Measurements from ENCODE around the gene DPH2.

DPH2 gene

DNA sequence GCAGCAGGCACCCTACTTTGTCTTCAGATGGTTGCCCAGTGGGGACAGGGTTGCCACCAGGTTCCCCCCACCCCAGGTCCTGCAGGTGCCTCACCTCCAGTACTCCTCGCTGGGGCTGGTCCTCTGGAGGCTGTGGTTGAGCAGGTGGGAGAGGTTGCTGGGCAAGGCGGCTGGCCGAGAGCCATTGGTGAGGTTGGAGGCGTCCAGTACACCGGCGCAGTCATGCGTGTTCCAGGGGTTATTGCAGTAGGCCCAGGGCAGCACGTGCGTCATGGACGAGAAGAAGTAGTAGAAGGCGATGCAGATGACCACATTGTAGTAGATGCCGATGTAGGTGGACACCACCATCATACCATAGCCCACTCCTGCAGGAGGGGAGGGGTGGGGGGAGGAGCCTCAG lies 38.4 kb downstream of the DPH2 start:
- no peak for DNase-seq

DNA sequence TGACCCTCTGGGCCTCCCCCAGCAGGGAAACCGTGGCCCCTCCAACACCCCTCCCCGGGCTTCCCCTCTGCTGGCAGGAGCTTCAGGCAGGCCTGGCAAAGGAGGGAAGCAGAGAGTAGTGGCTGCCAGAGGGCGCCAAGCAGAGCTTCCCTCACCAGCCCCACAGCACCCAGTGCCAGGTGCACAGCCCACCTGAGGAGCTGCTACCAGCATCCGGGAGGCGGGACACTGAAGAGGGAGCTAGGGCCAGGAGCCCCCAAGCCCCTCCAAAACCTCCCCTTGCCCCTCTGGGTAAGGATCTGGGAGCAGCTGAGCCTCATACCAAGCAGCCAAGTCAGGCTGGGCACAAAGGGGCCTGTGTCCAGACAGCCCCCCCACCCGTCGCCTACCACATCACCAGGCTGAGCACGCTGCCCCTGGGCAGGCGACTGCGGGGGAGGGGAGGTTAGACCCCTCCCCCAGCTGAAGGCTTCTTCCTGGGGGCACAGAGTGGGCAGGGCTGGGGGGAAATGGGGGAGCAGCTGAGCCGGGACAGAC lies 41.2 kb downstream of the DPH2 start:
- no peak for DNase-seq

GRCh38 chr1:44012404-44012803 lies 42.6 kb downstream of the DPH2 start:
- no peak for DNase-seq

DNA sequence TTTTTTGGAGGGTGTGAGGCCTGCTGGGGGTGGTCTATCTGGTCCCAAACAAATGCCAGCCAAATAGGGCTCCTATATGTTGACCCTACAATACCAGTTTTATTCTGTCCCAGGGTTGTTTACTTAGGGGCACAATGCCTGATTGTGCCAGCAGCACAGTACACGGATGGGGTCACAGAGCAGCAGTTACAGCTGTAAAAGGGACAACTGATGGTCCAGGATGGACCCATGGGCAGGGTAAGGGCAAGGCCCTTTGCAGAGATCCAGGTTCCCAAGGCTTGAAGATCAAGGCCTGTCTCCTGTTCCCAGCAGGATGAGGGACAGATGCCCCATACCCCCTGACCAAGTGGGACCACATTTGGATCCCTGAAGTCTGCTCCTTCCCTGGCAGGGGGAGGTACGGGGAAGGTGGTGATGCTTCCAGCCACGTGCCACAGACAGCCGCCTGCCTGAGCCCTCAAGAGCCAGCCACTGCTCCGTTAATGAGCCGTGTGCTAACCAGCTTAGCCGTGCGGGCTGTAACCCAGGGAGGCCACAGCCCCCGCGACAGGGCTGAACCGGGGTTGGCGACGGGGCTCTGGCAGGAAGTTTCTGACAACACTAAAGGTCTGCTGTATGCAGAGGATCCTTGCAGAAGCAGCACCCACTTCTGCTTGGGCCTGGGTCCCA lies 43.3 kb downstream of the DPH2 start:
- DNase-seq: no peak

GRCh38 chr1:44013949-44014348 lies 44.1 kb downstream of the DPH2 start:
- no peak for DNase-seq

DNA sequence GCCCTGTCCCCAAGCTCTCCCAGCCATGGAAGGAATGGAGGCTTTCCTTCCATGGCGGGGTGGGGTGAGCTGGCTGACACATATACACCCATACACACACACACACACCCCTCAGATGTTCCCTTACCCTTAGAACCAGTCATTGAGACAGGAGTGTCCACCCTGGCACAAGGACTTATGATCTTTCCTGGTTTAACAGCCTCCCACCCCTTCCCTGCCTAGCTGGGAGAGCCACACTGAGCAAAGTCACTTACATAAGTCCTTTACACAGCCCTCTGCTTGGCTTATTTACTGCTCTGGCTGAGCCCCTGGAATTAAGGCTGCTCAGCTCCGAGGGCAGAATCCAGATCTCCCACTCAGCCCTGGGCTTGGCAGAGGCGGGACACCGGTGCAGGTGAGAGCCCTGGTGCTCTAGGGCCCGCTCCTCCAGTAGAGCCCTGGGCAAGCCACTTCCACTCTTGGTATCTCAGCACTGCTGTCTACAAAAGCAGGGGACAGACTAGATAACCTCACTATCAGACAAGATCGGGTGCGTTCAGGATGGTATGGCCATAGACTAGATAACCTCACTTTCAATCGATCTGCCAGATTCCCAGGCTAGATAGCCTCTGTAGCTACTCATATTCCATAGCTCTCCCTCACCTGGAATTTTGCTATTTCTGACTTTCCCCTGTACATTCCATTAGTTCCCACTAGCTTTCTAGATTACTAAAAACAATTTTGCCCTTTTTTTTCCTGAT lies 44.7 kb downstream of the DPH2 start:
- no peak for DNase-seq

DNA sequence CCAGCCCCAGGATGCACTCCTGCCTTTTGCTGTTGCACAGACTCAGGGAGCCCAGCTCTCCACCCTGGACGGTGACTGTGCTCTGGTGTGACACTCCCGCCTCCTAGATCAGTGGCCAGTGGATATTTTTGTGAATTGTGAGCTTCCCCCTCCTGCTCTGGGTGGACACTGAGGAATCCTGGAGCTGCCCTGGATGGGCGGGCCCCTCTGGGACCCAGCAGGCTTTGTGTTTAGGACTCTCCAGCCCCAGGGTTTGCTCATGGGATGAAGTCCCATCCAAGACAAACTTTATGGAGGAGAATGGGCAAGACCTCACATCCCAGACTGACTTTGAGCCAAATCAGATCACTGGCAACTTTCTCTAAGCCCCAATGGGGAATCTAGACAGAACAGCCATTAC lies 45.4 kb downstream of the DPH2 start:
- DNase-seq: no peak

- DNase-seq: no peak
Measured at GRCh38 chr1:44016041-44016889, 46.5 kb downstream of the DPH2 start.

GRCh38 chr1:44016890-44017400 lies 47.1 kb downstream of the DPH2 start:
- DNase-seq: no peak

DNA sequence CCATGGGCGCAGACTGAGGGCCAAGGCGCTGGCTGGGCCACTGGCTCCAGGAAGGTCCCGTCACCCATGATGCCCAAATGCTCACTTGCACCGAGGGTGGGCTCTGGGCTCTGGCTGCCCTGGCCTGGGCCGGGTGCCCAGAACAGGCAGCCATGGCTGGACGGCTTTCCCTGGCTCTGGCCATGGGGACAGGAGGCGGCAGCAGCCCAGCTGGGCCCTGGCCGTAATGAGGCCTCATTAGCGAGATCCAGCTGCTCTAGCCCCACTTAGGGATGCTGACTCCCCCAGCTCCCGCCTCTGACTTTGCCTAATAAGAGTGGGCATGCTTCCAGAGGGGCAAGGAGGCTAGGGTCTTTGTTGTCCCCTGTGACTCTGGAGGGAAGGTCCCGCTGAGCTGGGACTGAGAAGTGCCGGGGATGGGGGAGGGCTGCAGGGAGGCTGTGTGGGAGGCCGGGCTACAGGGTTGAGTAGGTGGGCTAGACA lies 49.7 kb downstream of the DPH2 start:
- DNase-seq: no peak

DNA sequence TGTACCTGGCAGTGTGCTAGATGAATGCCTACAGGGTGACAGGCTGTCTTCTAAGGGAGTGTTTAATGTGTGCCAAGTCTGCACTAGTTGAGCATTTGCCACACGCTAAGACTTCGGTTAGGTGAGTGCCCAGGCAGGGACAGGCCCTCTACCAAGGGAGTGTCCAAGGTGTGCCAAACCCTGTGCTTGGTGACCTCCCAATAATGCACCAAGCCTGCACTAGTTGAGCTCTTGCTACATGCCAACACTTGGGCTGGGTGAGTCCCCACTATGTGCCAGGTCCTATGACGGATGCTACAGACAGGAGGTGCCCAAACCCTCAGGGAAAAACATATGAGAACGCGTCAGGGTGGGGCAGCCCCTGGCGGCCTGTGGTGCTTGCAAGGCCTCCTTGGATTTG lies 50.7 kb downstream of the DPH2 start:
- DNase-seq: no peak

DNA sequence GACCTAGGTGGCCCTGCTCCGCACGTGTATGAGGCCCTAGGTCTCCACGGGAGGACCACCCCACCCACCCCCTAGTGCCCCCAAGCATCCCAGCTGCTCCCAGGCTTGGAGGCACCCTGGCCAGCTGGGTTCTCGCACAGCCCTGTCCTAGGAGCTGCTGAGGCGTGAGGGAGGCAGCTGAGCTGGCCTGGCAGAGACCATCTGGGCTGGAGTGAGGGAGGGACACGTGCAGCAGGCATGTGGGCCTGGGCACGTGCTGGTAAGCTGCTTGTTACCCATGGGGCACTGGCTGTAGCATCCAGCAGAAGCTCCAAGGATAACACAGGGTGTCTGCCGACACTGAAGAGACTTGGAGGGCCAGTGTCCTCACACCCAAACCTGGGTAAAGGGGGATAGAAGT lies 51.3 kb downstream of the DPH2 start:
- no peak for DNase-seq

GRCh38 chr1:44021581-44022321 lies 51.9 kb downstream of the DPH2 start:
- DNase-seq: no peak

Measured in DMS 273 treated with DMSO at 0.1 percent for 48 hours (cell line).